Endothelial cell of umbilical vein (primary cell): ENCODE results near the gene MMP19.

Experiments used
- EZH2 ChIP-seq: IDR thresholded peaks from 2 replicates; pipeline ENCODE4 v1.6.1; 2012; ENCODE audit warnings: borderline replicate concordance, low read depth, mild to moderate bottlenecking, moderate library complexity, low read length, inconsistent platforms; ENCODE audit not compliant: severe bottlenecking
- POLR2AphosphoS5 ChIP-seq: IDR thresholded peaks from 2 replicates; pipeline ENCODE4 v1.6.1; 2012; ENCODE audit warnings: low read depth, mild to moderate bottlenecking, control low read depth, low read length, moderate library complexity; ENCODE audit not compliant: insufficient read depth

GRCh38 chr12:55814257-55814656, 28.5 kb downstream of the MMP19 start:
- no peak for TF ChIP-seq EZH2
- no peak for TF ChIP-seq POLR2AphosphoS5
